Suprapubic skin (tissue), 4 donors: ENCODE measurements around the gene TSHZ2. TPM values are rescaled to one million over a fixed set of nuclear protein-coding genes. Genes with fewer than 3 reads are reported as not detected.

Experiments
- DNase-seq, 2 donors: peaks; one replicate each; pipeline ENCODE4 v3.0.0-alpha.2; 2019; ENCODE audit warnings: low spot score in 2 of 2
- H3K27ac ChIP-seq: fragments of 200-600 bp; sonication (generic); one replicate; pipeline ENCODE4 v1.5.1; 2019
- H3K27me3 ChIP-seq: fragments of 200-600 bp; sonication (generic); one replicate; pipeline ENCODE4 v1.5.1; 2019
- H3K36me3 ChIP-seq: fragments of 200-600 bp; sonication (generic); one replicate; pipeline ENCODE4 v1.5.1; 2019
- H3K4me1 ChIP-seq: fragments of 200-600 bp; sonication (generic); one replicate; pipeline ENCODE4 v1.5.1; 2019
- H3K4me3 ChIP-seq: fragments of 200-600 bp; sonication (generic); one replicate; pipeline ENCODE4 v1.5.1; 2019; ENCODE audit warnings: mild to moderate bottlenecking
- H3K9me3 ChIP-seq: fragments of 200-600 bp; sonication (generic); one replicate; pipeline ENCODE4 v1.5.1; 2019
- EP300 ChIP-seq: sonication (generic); formaldehyde crosslinking; IDR thresholded peaks from one replicate; pipeline ENCODE4 v1.6.1; 2017; ENCODE audit warnings: antibody characterized with exemption
- POLR2A ChIP-seq, 2 donors: fragments of 450-650 bp; IDR thresholded peaks; one replicate each; pipeline ENCODE4 v1.6.1; 2017; ENCODE audit warnings: antibody characterized with exemption in 2 of 2, mild to moderate bottlenecking in 2 of 2, moderate library complexity in 2 of 2
- POLR2AphosphoS5 ChIP-seq, 3 donors: sonication (generic); formaldehyde crosslinking; IDR thresholded peaks; one replicate each; pipeline ENCODE4 v1.6.1; 2017; ENCODE audit warnings: antibody characterized with exemption in 3 of 3
- WGBS: methylation state at CpG from one replicate; pipeline ENCODE4 v1.1.5; 2018; 5-methylcytosine and 5-hydroxymethylcytosine counted together
- total RNA-seq, 4 donors: library from RNA; depleted of rRNA; stranded (reverse); fragments of >200 nt; gene quantifications; one replicate each; pipeline ENCODE4 v1.1.0, GENCODE V29; 2016
- TF ChIP-seq, protein P1 (sequence below), 2 donors: fragments of 200-600 bp in 1 of 2; fragments of 450-650 bp in 1 of 2; sonication (generic) in 1 of 2; IDR thresholded peaks; one replicate each; pipeline ENCODE4 v1.5.1; 2016 to 2019; ENCODE audit warnings: antibody characterized with exemption in 2 of 2, mild to moderate bottlenecking in 1 of 2, moderate library complexity in 1 of 2

TSHZ2 gene
- total RNA-seq, 4 donors from 2014 or later: 10.2 to 24.7 (median 19.2) TPM

- no peaks in the 10 kb centered on the region for H3K27me3 ChIP-seq
- no peak overlapping the region for H3K4me3 ChIP-seq
- no peaks in the 10 kb centered on the region for H3K36me3 ChIP-seq
- TF ChIP-seq, protein P1, sequence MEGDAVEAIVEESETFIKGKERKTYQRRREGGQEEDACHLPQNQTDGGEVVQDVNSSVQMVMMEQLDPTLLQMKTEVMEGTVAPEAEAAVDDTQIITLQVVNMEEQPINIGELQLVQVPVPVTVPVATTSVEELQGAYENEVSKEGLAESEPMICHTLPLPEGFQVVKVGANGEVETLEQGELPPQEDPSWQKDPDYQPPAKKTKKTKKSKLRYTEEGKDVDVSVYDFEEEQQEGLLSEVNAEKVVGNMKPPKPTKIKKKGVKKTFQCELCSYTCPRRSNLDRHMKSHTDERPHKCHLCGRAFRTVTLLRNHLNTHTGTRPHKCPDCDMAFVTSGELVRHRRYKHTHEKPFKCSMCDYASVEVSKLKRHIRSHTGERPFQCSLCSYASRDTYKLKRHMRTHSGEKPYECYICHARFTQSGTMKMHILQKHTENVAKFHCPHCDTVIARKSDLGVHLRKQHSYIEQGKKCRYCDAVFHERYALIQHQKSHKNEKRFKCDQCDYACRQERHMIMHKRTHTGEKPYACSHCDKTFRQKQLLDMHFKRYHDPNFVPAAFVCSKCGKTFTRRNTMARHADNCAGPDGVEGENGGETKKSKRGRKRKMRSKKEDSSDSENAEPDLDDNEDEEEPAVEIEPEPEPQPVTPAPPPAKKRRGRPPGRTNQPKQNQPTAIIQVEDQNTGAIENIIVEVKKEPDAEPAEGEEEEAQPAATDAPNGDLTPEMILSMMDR (IDR thresholded peaks at IDR 0.05): peak; percentile 13 to 31
- no peak for TF ChIP-seq POLR2AphosphoS5 (IDR thresholded peaks at IDR 0.05)
- WGBS: 86% methylated on average over 11 of the region's 11 CpGs
- no peaks in the 10 kb centered on the region for H3K9me3 ChIP-seq
- H3K4me1 ChIP-seq: peaks cover 17% of the 10 kb centered on the region
- DNase-seq: peak in 1 of 2 donors; percentile 62
- no peak overlapping the region for H3K27ac ChIP-seq
Measured at GRCh38 chr20:53157443-53158408, 185.6 kb downstream of the TSHZ2 start.

DNA sequence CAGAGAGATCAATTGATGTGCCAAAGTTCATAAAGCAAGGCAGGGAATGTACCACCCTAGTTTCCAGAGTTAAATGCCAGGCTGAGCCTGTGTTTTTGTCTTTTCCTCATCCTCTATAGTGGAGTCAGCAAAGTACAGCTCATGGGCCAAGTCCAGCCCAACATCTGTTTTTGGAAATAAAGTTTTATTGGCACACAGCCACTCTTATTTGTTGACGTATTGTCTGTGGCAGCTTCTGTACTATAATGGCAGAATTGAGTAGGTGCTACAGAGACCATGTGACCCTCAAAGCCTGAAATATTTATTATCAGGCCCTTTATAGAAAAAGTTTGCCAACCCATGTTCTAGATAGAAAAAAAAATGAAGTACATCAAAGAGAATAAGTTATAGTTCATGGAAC, 187.0 kb downstream of the TSHZ2 start:
- no peaks in the 10 kb centered on the region for H3K9me3 ChIP-seq
- H3K27ac ChIP-seq: no peak overlapping the region
- no peaks in the 10 kb centered on the region for H3K36me3 ChIP-seq
- WGBS: 31% methylated on average over 1 of the region's 1 CpG
- TF ChIP-seq POLR2AphosphoS5 (IDR thresholded peaks at IDR 0.05) (no peak), EP300 (no peak), POLR2A (IDR thresholded peaks at IDR 0.05) (no peak)
- TF ChIP-seq, protein P1 (IDR thresholded peaks at IDR 0.05): no peak
- DNase-seq: no peak
- peaks cover 20% of the 10 kb centered on the region for H3K4me1 ChIP-seq
- no peak overlapping the region for H3K4me3 ChIP-seq
- no peaks in the 10 kb centered on the region for H3K27me3 ChIP-seq

- DNase-seq: no peak
- Histone ChIP-seq H3K36me3 (no peaks in the 10 kb centered on the region), H3K4me3 (no peak overlapping the region), H3K27me3 (no peaks in the 10 kb centered on the region), H3K27ac (peak overlapping the region; percentile 57), H3K9me3 (no peaks in the 10 kb centered on the region), H3K4me1 (peaks cover 20% of the 10 kb centered on the region)
- 86% methylated on average over 3 of the region's 3 CpGs for WGBS
- TF ChIP-seq POLR2AphosphoS5 (IDR thresholded peaks at IDR 0.05): no peak
- TF ChIP-seq, protein P1 (IDR thresholded peaks at IDR 0.05): no peak
- TF ChIP-seq POLR2A (IDR thresholded peaks at IDR 0.05): no peak
- no peak for TF ChIP-seq EP300
Measured at GRCh38 chr20:53161073-53161472, 188.9 kb downstream of the TSHZ2 start.

- Histone ChIP-seq H3K9me3 (no peaks in the 10 kb centered on the region), H3K27me3 (no peaks in the 10 kb centered on the region), H3K36me3 (no peaks in the 10 kb centered on the region), H3K4me1 (peaks cover 20% of the 10 kb centered on the region), H3K4me3 (no peak overlapping the region), H3K27ac (peak overlapping the region; percentile 57)
- no peak for TF ChIP-seq EP300
- no peak for TF ChIP-seq POLR2A (IDR thresholded peaks at IDR 0.05)
- TF ChIP-seq, protein P1 (IDR thresholded peaks at IDR 0.05): no peak
- TF ChIP-seq POLR2AphosphoS5 (IDR thresholded peaks at IDR 0.05): no peak
- WGBS: 63% methylated on average over 4 of the region's 4 CpGs
- DNase-seq: no peak
Measured at GRCh38 chr20:53161473-53161872, 189.3 kb downstream of the TSHZ2 start.

GRCh38 chr20:53162251-53162835, 190.2 kb downstream of the TSHZ2 start:
- TF ChIP-seq POLR2A (IDR thresholded peaks at IDR 0.05) (no peak), EP300 (no peak), POLR2AphosphoS5 (IDR thresholded peaks at IDR 0.05) (no peak)
- TF ChIP-seq, protein P1 (IDR thresholded peaks at IDR 0.05): peak in 1 of 2 donors; percentile 10
- Histone ChIP-seq H3K4me3 (no peak overlapping the region), H3K27ac (peak overlapping the region; percentile 57), H3K27me3 (no peaks in the 10 kb centered on the region), H3K36me3 (no peaks in the 10 kb centered on the region), H3K9me3 (no peaks in the 10 kb centered on the region), H3K4me1 (peaks cover 20% of the 10 kb centered on the region)
- peak in 1 of 2 donors; percentile 70 for DNase-seq
- WGBS: 16% methylated on average over 13 of the region's 13 CpGs
